Measurements from ENCODE around the gene RASSF9.

RASSF9 gene

GRCh38 chr12:85829391-85829790 is 6.8 kb downstream of the RASSF9 start:
- H3K27me3 ChIP-seq (ENCODE audit: insufficient read depth, low read depth, severe bottlenecking), result no peaks in the 10 kb centered on the region
- no peak overlapping the region for H3K27ac ChIP-seq
- no peak overlapping the region for H3K4me3 ChIP-seq (ENCODE audit: low read depth, low read length)
- no peak for DNase-seq
- TF ChIP-seq CTCF (IDR thresholded peaks at IDR 0.05; ENCODE audit: low read depth, low read length), result no peak
- H3K36me3 ChIP-seq, result no peaks in the 10 kb centered on the region
- no peaks in the 10 kb centered on the region for H3K9me3 ChIP-seq (ENCODE audit: severe bottlenecking)

- no peaks in the 10 kb centered on the region for H3K27me3 ChIP-seq (ENCODE audit: insufficient read depth, low read depth, severe bottlenecking)
- DNase-seq, result no peak
- H3K9me3 ChIP-seq (ENCODE audit: severe bottlenecking), result no peaks in the 10 kb centered on the region
- no peak overlapping the region for H3K4me3 ChIP-seq (ENCODE audit: low read depth, low read length)
- H3K27ac ChIP-seq, result no peak overlapping the region
- H3K36me3 ChIP-seq, result no peaks in the 10 kb centered on the region
- no peak for TF ChIP-seq CTCF (IDR thresholded peaks at IDR 0.05; ENCODE audit: low read depth, low read length)
Measured at GRCh38 chr12:85828576-85828975, 7.6 kb downstream of the RASSF9 start.

- Histone ChIP-seq H3K9me3 (ENCODE audit: severe bottlenecking) (no peaks in the 10 kb centered on the region), H3K4me3 (ENCODE audit: low read depth, low read length) (no peak overlapping the region), H3K36me3 (no peaks in the 10 kb centered on the region), H3K27ac (peak overlapping the region; percentile 17; the same call in 1 of the 2 replicates), H3K27me3 (ENCODE audit: insufficient read depth, low read depth, severe bottlenecking) (no peaks in the 10 kb centered on the region)
- peak; percentile 63 for DNase-seq
- TF ChIP-seq CTCF (IDR thresholded peaks at IDR 0.05; ENCODE audit: low read depth, low read length), result no peak
Measured at GRCh38 chr12:85825746-85826145, 10.5 kb downstream of the RASSF9 start.

GRCh38 chr12:85823436-85824180 is 12.6 kb downstream of the RASSF9 start:
- no peak overlapping the region for H3K27ac ChIP-seq
- H3K9me3 ChIP-seq (ENCODE audit: severe bottlenecking), result no peaks in the 10 kb centered on the region
- no peak for TF ChIP-seq CTCF (IDR thresholded peaks at IDR 0.05; ENCODE audit: low read depth, low read length)
- H3K4me3 ChIP-seq (ENCODE audit: low read depth, low read length), result no peak overlapping the region
- H3K27me3 ChIP-seq (ENCODE audit: insufficient read depth, low read depth, severe bottlenecking), result no peaks in the 10 kb centered on the region
- no peak for DNase-seq
- no peaks in the 10 kb centered on the region for H3K36me3 ChIP-seq

GRCh38 chr12:85821759-85822158 is 14.4 kb downstream of the RASSF9 start:
- Histone ChIP-seq H3K9me3 (ENCODE audit: severe bottlenecking) (no peaks in the 10 kb centered on the region), H3K36me3 (no peaks in the 10 kb centered on the region), H3K27me3 (ENCODE audit: insufficient read depth, low read depth, severe bottlenecking) (no peaks in the 10 kb centered on the region), H3K4me3 (ENCODE audit: low read depth, low read length) (no peak overlapping the region), H3K27ac (no peak overlapping the region)
- no peak for DNase-seq
- no peak for TF ChIP-seq CTCF (IDR thresholded peaks at IDR 0.05; ENCODE audit: low read depth, low read length)

GRCh38 chr12:85821206-85821605 is 15.0 kb downstream of the RASSF9 start:
- no peak for DNase-seq
- Histone ChIP-seq H3K4me3 (ENCODE audit: low read depth, low read length) (no peak overlapping the region), H3K36me3 (no peaks in the 10 kb centered on the region), H3K9me3 (ENCODE audit: severe bottlenecking) (no peaks in the 10 kb centered on the region), H3K27me3 (ENCODE audit: insufficient read depth, low read depth, severe bottlenecking) (no peaks in the 10 kb centered on the region), H3K27ac (no peak overlapping the region)
- no peak for TF ChIP-seq CTCF (IDR thresholded peaks at IDR 0.05; ENCODE audit: low read depth, low read length)

Data from WERI-Rb-1 (cell line).